ENCODE results near the gene ECHS1.

ECHS1 gene

GRCh38 chr10:133349577-133350011, 23.6 kb downstream of the ECHS1 start:
- Histone ChIP-seq H3K36me3 (ENCODE audit: control insufficient read depth, insufficient read depth, low read length) (peaks cover 2% of the 10 kb centered on the region), H3K4me3 (ENCODE audit: extremely low read depth, insufficient read depth, low read length, poor library complexity, severe bottlenecking) (no peak overlapping the region), H3K27ac (ENCODE audit: low read depth, low read length, severe bottlenecking) (no peak overlapping the region), H3K4me1 (ENCODE audit: control insufficient read depth, insufficient read depth, low read length, poor library complexity, severe bottlenecking) (no peaks in the 10 kb centered on the region), H3K9me3 (ENCODE audit: control insufficient read depth, low read length) (no peaks in the 10 kb centered on the region)
- WGBS, 2 experiments (ENCODE audit: insufficient coverage in 2 of 2): 83 to 86% methylated on average over 3 to 7 of the region's 9 CpGs

DNA sequence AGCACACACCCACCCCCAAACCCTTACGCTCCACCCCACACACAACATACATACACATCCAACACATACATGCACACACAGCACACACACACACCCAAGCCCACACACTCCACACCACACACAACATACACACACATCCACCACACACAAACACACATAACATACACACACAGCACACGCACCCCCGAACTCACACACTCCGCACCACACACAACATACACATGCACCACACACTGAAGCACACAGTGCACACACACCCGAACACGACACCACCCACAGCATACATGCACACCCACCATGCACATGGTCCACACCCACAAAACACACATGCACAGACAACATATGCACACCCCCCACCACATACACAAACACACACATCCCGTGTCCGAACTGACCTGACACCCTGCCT, 24.0 kb downstream of the ECHS1 start:
- H3K4me3 ChIP-seq (ENCODE audit: extremely low read depth, insufficient read depth, low read length, poor library complexity, severe bottlenecking): no peak overlapping the region
- no peaks in the 10 kb centered on the region for H3K4me1 ChIP-seq (ENCODE audit: control insufficient read depth, insufficient read depth, low read length, poor library complexity, severe bottlenecking)
- no peak overlapping the region for H3K27ac ChIP-seq (ENCODE audit: low read depth, low read length, severe bottlenecking)
- H3K36me3 ChIP-seq (ENCODE audit: control insufficient read depth, insufficient read depth, low read length): no peaks in the 10 kb centered on the region
- 90 to 93% methylated on average over 5 to 6 of the region's 8 CpGs for WGBS, 2 experiments (ENCODE audit: insufficient coverage in 2 of 2)
- H3K9me3 ChIP-seq (ENCODE audit: control insufficient read depth, low read length): no peaks in the 10 kb centered on the region

- Histone ChIP-seq H3K4me3 (ENCODE audit: extremely low read depth, insufficient read depth, low read length, poor library complexity, severe bottlenecking) (no peak overlapping the region), H3K9me3 (ENCODE audit: control insufficient read depth, low read length) (no peaks in the 10 kb centered on the region), H3K36me3 (ENCODE audit: control insufficient read depth, insufficient read depth, low read length) (no peaks in the 10 kb centered on the region), H3K27ac (ENCODE audit: low read depth, low read length, severe bottlenecking) (no peak overlapping the region), H3K4me1 (ENCODE audit: control insufficient read depth, insufficient read depth, low read length, poor library complexity, severe bottlenecking) (peaks cover 6% of the 10 kb centered on the region)
- WGBS, 2 experiments (ENCODE audit: insufficient coverage in 2 of 2): 85 to 86% methylated on average over 12 to 13 of the region's 16 CpGs
These were observed 25.2 kb downstream of the ECHS1 start for GRCh38 chr10:133347710-133348517.

GRCh38 chr10:133346413-133346812, 26.7 kb downstream of the ECHS1 start:
- no peaks in the 10 kb centered on the region for H3K9me3 ChIP-seq (ENCODE audit: control insufficient read depth, low read length)
- H3K36me3 ChIP-seq (ENCODE audit: control insufficient read depth, insufficient read depth, low read length): no peaks in the 10 kb centered on the region
- H3K4me1 ChIP-seq (ENCODE audit: control insufficient read depth, insufficient read depth, low read length, poor library complexity, severe bottlenecking): peaks cover 6% of the 10 kb centered on the region
- H3K4me3 ChIP-seq (ENCODE audit: extremely low read depth, insufficient read depth, low read length, poor library complexity, severe bottlenecking): no peak overlapping the region
- H3K27ac ChIP-seq (ENCODE audit: low read depth, low read length, severe bottlenecking): no peak overlapping the region
- WGBS, 2 experiments (ENCODE audit: insufficient coverage in 2 of 2): 70 to 77% methylated on average over 9 to 11 of the region's 11 CpGs

GRCh38 chr10:133344236-133344635, 28.9 kb downstream of the ECHS1 start:
- no peak overlapping the region for H3K4me3 ChIP-seq (ENCODE audit: extremely low read depth, insufficient read depth, low read length, poor library complexity, severe bottlenecking)
- no peaks in the 10 kb centered on the region for H3K36me3 ChIP-seq (ENCODE audit: control insufficient read depth, insufficient read depth, low read length)
- H3K4me1 ChIP-seq (ENCODE audit: control insufficient read depth, insufficient read depth, low read length, poor library complexity, severe bottlenecking): peaks cover 6% of the 10 kb centered on the region
- H3K9me3 ChIP-seq (ENCODE audit: control insufficient read depth, low read length): no peaks in the 10 kb centered on the region
- H3K27ac ChIP-seq (ENCODE audit: low read depth, low read length, severe bottlenecking): no peak overlapping the region
- 91 to 93% methylated on average over 5 of the region's 5 CpGs for WGBS, 2 experiments (ENCODE audit: insufficient coverage in 2 of 2)

DNA sequence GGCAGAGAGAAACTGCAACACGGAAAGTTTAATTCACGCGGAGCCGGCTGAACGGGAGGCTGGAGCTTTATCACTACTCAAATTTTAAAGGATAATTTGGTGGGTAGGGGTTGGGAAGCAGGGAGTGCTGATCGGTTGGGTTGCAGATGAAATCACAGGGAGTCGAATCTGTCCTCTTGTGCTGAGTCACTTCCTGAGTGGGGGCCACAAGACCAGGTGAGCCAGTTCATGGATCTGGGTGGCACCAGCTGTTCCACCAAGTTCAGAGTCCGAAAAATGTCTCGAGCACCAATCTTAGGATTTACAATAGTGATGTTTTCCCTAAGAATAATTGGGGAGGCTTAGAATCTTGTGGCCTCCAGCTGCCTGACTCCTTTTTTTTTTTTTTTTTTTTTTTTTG, 29.6 kb downstream of the ECHS1 start:
- peaks cover 6% of the 10 kb centered on the region for H3K4me1 ChIP-seq (ENCODE audit: control insufficient read depth, insufficient read depth, low read length, poor library complexity, severe bottlenecking)
- H3K9me3 ChIP-seq (ENCODE audit: control insufficient read depth, low read length): no peaks in the 10 kb centered on the region
- no peak overlapping the region for H3K4me3 ChIP-seq (ENCODE audit: extremely low read depth, insufficient read depth, low read length, poor library complexity, severe bottlenecking)
- no peak overlapping the region for H3K27ac ChIP-seq (ENCODE audit: low read depth, low read length, severe bottlenecking)
- WGBS, 2 experiments (ENCODE audit: insufficient coverage in 2 of 2): 74 to 86% methylated on average over 5 to 6 of the region's 9 CpGs
- H3K36me3 ChIP-seq (ENCODE audit: control insufficient read depth, insufficient read depth, low read length): no peaks in the 10 kb centered on the region

DNA sequence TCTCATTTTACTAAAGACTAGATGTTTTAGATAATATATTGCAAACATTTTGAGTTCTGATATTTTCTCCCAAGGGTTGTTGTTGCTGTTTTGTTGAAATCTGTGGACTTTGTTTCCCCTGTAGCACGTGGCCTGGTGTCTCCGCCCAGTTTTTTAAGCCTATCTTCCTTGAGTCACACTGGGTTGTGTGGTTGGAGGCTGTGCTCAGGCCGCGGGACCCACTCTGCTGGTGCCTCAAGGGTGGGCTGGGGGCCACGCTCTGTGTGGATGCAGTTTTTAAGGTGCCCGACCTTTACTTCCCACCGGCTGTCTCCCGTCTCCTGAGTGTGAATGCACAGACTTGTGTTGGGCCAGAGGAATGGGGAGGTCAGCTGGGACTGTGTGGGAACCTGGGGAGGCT, 30.2 kb downstream of the ECHS1 start:
- Histone ChIP-seq H3K27ac (ENCODE audit: low read depth, low read length, severe bottlenecking) (no peak overlapping the region), H3K36me3 (ENCODE audit: control insufficient read depth, insufficient read depth, low read length) (no peaks in the 10 kb centered on the region), H3K4me3 (ENCODE audit: extremely low read depth, insufficient read depth, low read length, poor library complexity, severe bottlenecking) (no peak overlapping the region), H3K9me3 (ENCODE audit: control insufficient read depth, low read length) (no peaks in the 10 kb centered on the region), H3K4me1 (ENCODE audit: control insufficient read depth, insufficient read depth, low read length, poor library complexity, severe bottlenecking) (peaks cover 6% of the 10 kb centered on the region)
- WGBS, 2 experiments (ENCODE audit: insufficient coverage in 2 of 2): 94 to 96% methylated on average over 4 to 7 of the region's 8 CpGs

DNA sequence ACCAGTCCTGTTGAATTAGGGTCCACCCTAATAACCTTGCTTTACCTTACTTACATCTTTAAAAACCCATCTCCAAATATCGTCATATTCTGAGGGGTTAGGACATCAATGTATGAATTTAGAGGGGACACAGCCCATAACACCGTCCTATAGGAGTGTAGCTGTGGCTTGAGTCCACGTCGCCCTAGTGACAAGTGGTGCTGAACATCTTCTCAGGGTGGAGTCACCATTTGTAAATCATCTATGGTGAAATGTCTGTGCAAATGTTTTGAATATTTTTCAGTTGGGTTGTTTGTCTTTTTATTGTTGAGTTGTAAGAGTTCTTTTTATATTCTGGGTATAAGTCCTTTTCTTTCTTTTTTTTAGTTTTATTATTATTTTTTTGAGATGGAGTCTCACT, 31.2 kb downstream of the ECHS1 start:
- no peak overlapping the region for H3K27ac ChIP-seq (ENCODE audit: low read depth, low read length, severe bottlenecking)
- H3K9me3 ChIP-seq (ENCODE audit: control insufficient read depth, low read length): no peaks in the 10 kb centered on the region
- no peak overlapping the region for H3K4me3 ChIP-seq (ENCODE audit: extremely low read depth, insufficient read depth, low read length, poor library complexity, severe bottlenecking)
- peaks cover 6% of the 10 kb centered on the region for H3K4me1 ChIP-seq (ENCODE audit: control insufficient read depth, insufficient read depth, low read length, poor library complexity, severe bottlenecking)
- H3K36me3 ChIP-seq (ENCODE audit: control insufficient read depth, insufficient read depth, low read length): no peaks in the 10 kb centered on the region
- 97 to 100% methylated on average over 3 of the region's 4 CpGs for WGBS, 2 experiments (ENCODE audit: insufficient coverage in 2 of 2)

DNA sequence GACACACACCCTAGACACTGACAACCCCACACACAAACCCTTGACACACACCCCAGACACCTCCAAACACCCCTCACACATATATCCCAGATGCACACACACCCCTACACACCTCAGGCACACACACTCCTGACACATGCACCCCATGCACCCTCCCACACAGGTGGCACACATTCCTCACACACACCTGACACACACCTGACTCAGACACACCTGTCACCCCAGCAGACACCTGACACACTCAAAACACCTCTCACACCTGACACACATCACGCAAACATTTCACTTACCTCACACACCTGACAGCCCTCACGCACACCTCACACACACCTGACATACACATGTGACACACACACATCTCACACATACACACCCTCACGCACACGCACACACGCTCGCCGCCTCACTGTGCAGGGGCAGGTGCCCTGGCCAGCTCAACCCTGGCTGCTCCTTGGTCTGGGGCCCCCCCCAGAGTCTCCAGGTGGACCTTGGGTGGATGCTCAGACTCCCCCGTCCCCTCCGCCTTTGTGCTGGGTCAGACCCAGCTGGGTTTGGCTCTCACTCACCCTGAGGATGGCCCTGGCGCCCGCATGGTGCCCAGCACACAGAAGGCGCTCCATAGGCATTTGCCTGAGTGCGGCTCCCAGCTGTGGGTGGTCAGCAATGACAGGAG, 33.3 kb downstream of the ECHS1 start:
- 92 to 93% methylated on average over 13 of the region's 13 CpGs for WGBS, 2 experiments (ENCODE audit: insufficient coverage in 2 of 2)
- H3K36me3 ChIP-seq (ENCODE audit: control insufficient read depth, insufficient read depth, low read length): no peaks in the 10 kb centered on the region
- H3K4me1 ChIP-seq (ENCODE audit: control insufficient read depth, insufficient read depth, low read length, poor library complexity, severe bottlenecking): peaks cover 15% of the 10 kb centered on the region
- H3K4me3 ChIP-seq (ENCODE audit: extremely low read depth, insufficient read depth, low read length, poor library complexity, severe bottlenecking): no peak overlapping the region
- no peak overlapping the region for H3K27ac ChIP-seq (ENCODE audit: low read depth, low read length, severe bottlenecking)
- H3K9me3 ChIP-seq (ENCODE audit: control insufficient read depth, low read length): no peaks in the 10 kb centered on the region

- Histone ChIP-seq H3K9me3 (ENCODE audit: control insufficient read depth, low read length) (no peaks in the 10 kb centered on the region), H3K4me3 (ENCODE audit: extremely low read depth, insufficient read depth, low read length, poor library complexity, severe bottlenecking) (no peak overlapping the region), H3K27ac (ENCODE audit: low read depth, low read length, severe bottlenecking) (no peak overlapping the region), H3K4me1 (ENCODE audit: control insufficient read depth, insufficient read depth, low read length, poor library complexity, severe bottlenecking) (peaks cover 15% of the 10 kb centered on the region), H3K36me3 (ENCODE audit: control insufficient read depth, insufficient read depth, low read length) (no peaks in the 10 kb centered on the region)
- 80 to 87% methylated on average over 7 to 10 of the region's 10 CpGs for WGBS, 2 experiments (ENCODE audit: insufficient coverage in 2 of 2)
These were observed 34.8 kb downstream of the ECHS1 start for GRCh38 chr10:133338080-133339071.

Measured in mesodermal cell (in vitro differentiated cells).